Fibroblast of the aortic adventitia (primary cell): ENCODE results near the gene DDX27. TPM values are rescaled to one million over a fixed set of nuclear protein-coding genes. Genes with fewer than 3 reads are reported as not detected.

Source experiments
- DNase-seq: peaks from one replicate; pipeline ENCODE4 v3.0.0-alpha.2; 2010; ENCODE audit warnings: low read depth
- H3K4me3 ChIP-seq: 2 replicates; pipeline ENCODE4 v1.5.1; 2011; ENCODE audit warnings: low read depth, mild to moderate bottlenecking, control low read depth, low read length, moderate library complexity
- total RNA-seq: library from RNA; depleted of rRNA; stranded (reverse); fragments of >200 nt; gene quantifications from 2 replicates; pipeline ENCODE4 v1.2.3, GENCODE V29; 2012; ENCODE audit warnings: low replicate concordance
- TF ChIP-seq, protein P1 (sequence below): IDR thresholded peaks from 2 replicates; pipeline ENCODE4 v1.5.1; 2011; ENCODE audit warnings: mild to moderate bottlenecking, low read length, control low read depth, inconsistent platforms; ENCODE audit not compliant: insufficient read depth

The DDX27 gene
- total RNA-seq, 1 donor: 29.3 TPM

DNA sequence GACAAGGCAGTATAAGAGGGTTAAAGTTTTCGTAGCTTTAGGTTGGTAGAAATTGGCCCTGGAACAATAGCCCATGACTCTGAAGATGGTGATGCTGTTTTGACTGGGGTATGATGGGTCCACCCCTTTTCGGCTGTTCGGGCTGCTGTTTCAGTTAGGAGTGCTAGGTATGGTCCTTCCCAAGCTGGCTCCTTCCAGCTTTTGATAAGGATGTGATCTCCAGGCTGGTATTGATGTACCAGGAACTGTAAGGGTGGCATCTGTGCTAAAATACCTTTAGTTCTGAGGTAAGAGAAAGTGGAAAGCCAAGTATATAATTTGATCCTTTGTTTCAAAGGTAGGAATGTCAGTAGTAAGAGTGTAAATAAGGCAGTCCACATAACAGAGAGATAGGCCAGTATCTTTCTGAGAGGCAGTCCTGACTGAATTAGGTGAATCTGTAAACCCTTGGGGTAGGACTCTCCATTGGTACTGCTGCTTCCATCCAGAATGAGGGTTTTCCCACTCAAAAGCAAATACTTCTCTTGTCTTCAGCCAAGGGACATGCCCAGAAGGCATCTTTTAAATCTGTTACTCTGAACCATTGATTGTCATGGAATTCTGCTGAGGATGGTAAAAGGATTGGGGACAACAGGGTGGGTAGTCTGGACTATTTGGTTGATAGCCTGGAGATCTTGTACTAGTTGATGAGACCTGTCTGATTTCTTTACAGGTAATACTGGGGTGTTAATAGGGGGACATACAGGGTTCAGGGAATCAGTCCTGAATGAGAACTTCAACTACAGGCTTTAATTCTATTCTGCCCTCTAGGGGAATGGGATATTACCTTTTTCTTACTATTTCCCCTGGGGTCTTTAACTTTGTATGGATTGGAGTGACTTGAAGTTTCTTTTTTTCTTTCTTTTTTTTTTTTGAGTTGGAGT is 64.7 kb downstream of the DDX27 start:
- TF ChIP-seq, protein P1, sequence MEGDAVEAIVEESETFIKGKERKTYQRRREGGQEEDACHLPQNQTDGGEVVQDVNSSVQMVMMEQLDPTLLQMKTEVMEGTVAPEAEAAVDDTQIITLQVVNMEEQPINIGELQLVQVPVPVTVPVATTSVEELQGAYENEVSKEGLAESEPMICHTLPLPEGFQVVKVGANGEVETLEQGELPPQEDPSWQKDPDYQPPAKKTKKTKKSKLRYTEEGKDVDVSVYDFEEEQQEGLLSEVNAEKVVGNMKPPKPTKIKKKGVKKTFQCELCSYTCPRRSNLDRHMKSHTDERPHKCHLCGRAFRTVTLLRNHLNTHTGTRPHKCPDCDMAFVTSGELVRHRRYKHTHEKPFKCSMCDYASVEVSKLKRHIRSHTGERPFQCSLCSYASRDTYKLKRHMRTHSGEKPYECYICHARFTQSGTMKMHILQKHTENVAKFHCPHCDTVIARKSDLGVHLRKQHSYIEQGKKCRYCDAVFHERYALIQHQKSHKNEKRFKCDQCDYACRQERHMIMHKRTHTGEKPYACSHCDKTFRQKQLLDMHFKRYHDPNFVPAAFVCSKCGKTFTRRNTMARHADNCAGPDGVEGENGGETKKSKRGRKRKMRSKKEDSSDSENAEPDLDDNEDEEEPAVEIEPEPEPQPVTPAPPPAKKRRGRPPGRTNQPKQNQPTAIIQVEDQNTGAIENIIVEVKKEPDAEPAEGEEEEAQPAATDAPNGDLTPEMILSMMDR: no peak
- DNase-seq: no peak
- H3K4me3 ChIP-seq: peak overlapping the region; percentile 29

DNA sequence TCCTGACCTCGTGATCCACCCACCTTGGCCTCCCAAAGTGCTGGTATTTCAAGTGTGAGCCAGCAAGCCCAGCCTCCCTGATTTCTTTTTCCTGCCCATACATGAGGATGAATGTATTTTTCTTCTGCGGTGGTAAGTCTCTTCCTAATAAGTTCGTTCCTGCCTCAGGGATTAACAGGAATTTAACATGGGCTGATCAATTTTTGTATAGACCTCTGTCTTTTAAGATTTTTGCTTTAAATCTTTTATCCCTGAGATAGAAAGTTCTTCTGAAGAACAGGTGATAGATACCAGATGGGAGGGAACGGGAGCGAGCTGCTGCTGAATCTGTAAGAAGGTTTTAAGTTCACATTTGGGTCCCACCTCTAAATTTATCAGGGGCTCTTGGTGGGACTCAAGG is 65.6 kb downstream of the DDX27 start:
- TF ChIP-seq, protein P1: no peak
- no peak for DNase-seq
- no peak overlapping the region for H3K4me3 ChIP-seq

DNA sequence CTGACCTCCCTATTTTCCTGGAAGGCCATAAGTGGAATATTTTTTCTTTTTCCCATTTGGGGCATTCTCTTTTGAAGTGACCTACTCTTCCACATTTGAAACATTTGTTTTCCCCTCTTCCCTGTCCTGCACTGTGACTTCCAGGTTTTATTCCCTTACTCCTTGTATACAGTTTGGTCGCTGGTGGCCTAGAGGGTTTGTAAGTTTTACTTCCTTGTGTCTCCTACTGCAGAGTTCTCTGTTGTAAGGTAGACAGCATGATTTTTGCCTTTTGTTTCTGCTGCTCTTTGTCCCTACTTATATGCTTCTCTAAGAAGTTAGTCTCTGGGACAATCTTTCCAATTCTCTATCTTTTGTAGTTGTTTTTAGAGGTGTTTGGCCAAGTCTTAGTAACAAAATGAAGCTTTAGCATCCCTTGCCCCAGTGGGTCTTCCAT is 66.0 kb downstream of the DDX27 start:
- no peak overlapping the region for H3K4me3 ChIP-seq
- TF ChIP-seq, protein P1: no peak
- DNase-seq: no peak

DNA sequence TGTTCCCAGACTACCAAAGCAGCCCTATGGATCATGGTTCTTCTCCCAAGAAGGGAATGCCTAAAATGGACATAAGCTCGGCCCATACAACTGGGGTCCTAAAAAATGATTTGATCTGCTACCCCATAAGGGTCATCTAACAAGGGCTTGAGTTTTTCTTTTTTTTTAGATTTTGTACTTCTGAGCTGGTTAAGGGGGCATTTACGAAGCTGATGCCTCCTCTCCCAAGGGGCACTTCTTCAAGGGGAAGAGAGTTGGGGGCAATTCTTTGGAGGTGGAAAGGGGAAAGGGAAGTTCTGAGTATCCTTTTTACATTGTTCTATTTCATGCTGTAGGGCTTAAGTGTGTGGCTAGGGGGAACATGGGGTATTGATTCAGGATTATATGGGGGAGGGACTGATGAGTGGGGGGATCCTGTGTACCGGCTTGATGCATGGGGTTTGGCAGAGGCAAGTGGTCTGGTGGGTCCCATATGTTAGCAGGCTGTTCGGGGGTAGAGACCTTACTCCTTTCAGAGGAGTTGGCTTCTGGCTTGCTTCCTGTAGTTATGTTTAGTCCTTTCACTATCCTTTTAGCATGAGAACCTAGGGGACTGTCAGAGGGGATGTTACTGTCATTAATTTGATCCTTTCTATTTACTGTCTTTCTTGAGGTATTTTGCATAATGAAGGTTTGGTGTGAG is 66.7 kb downstream of the DDX27 start:
- TF ChIP-seq, protein P1: no peak
- no peak overlapping the region for H3K4me3 ChIP-seq
- no peak for DNase-seq

DNA sequence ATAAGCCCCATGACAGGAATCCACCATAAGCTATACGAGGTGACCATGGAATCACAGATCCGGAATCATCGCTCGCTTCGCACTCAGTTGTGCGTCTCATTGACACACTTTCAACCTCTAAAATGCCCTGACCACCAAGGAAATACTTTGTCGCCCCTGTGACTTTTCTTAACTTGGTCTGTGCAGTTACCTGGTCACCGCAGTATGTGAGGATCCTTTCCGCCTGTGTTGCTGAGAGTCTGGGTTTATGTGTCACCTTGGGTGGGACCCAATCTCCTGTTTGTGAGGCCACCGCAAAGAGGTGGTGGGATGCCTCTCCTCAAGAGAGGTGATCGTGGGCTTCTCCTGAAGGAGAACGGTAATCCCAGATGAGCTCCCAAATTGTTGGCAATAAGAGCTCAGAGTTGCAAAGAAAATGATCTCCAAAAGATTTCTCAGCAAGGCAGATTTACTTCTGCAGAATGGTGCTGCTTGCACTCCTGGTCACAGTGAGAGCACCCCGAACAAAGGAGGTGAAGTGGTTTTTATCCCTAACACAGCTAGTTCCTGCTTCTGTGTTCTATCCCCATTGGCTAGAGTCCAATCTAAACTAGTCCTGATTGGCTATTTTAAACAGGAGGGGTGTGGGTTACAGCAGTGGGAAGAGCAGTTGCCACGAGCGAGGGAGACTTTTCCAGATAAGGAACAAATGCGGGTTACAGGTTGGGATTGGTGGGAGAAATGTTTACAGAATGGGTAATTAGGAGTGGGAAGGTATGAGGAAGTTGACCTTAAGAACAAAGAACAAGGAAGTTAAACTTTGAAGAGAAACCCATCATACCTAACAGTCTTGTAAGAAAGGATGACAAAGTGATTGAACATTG is 67.7 kb downstream of the DDX27 start:
- no peak for DNase-seq
- TF ChIP-seq, protein P1: no peak
- no peak overlapping the region for H3K4me3 ChIP-seq

DNA sequence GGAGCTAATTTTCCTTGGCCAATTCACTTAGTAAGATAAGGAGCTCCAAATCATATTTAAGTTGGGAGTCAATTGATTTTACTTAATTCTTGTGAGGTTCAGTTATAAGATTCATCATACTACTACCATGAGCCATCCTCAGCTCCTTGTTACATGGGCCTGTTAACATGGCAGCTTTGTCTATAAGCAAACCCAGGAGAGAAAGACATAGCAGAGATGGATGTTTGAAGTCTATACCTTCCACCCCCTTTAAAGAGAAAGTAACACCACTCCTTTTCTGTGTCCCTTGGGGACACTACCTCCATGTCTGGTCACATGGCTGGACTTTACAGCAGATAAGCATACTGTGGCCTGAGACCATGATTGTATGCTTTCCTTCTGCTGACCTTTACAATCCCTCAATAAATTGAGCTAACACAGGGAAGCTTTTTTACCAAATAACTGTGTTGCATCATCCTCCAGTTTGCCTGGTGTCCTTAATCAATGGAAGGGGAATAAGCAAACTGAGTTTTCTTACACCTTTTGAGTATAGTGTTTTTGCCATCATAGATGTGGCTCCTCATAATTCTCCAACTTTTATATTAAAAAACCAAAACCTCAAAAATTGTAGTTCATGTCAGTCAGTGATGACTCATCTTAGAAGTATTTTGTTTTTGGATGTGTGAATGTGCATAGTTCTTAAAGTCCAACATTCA is 68.5 kb downstream of the DDX27 start:
- TF ChIP-seq, protein P1: no peak
- H3K4me3 ChIP-seq: no peak overlapping the region
- peak; percentile 86 for DNase-seq
